Left ventricle myocardium inferior (tissue), 1 donor: ENCODE measurements around the gene DCTN4. TPM values are rescaled to one million over a fixed set of nuclear protein-coding genes. Genes with fewer than 3 reads are reported as not detected.

Experiments used
- DNase-seq: peaks from one replicate; pipeline ENCODE4 v3.0.0-alpha.2; 2020
- H3K27ac ChIP-seq: fragments of 200-600 bp; replicated peaks from 2 replicates; pipeline ENCODE4 v1.8.0; 2021
- H3K27me3 ChIP-seq: fragments of 200-600 bp; 2 replicates; pipeline ENCODE4 v1.8.0; 2021; ENCODE audit warnings: low read depth
- H3K36me3 ChIP-seq: fragments of 200-600 bp; 2 replicates; pipeline ENCODE4 v1.8.0; 2021
- H3K4me1 ChIP-seq: fragments of 200-600 bp; 2 replicates; pipeline ENCODE4 v1.8.0; 2021
- H3K4me3 ChIP-seq: fragments of 200-600 bp; 2 replicates; pipeline ENCODE4 v1.8.0; 2021; ENCODE audit warnings: mild to moderate bottlenecking, moderate library complexity
- H3K9me3 ChIP-seq: fragments of 200-600 bp; replicated peaks from 2 replicates; pipeline ENCODE4 v1.8.0; 2021
- CTCF ChIP-seq: fragments of 200-600 bp; IDR thresholded peaks from 2 replicates; pipeline ENCODE4 v1.8.0; 2021; ENCODE audit warnings: antibody characterized with exemption, mild to moderate bottlenecking, borderline replicate concordance
- intact Hi-C: fragments of 100-400 bp; cut with micrococcal nuclease; formaldehyde crosslinking; loops from one replicate; pipeline ENCODE4 v1.11.0; 2022
- total RNA-seq: library from RNA; stranded (reverse); fragmentation: NEBNext Ultra II Directional; extraction: Animal tissue kit (Norgen Biotek cat#: 25700); gene quantifications from one replicate; pipeline ENCODE4 v1.2.1, GENCODE V29; 2021
- donor health status: DM: no; HTN: yes; CAD: no; lungs with severe emphysema.

DCTN4 gene
- total RNA-seq, 1 donor from 2014 or later, result 43.1 TPM

- DNase-seq, result no peak
- H3K36me3 ChIP-seq, result peaks cover 84% of the 10 kb centered on the region
- H3K4me3 ChIP-seq, result no peak overlapping the region
- no peak overlapping the region for H3K27ac ChIP-seq
- H3K4me1 ChIP-seq, result peaks cover 6% of the 10 kb centered on the region
- intact Hi-C loops, result no loop called here
- H3K27me3 ChIP-seq, result no peaks in the 10 kb centered on the region
- TF ChIP-seq CTCF, result no peak
- peaks cover 13% of the 10 kb centered on the region for H3K9me3 ChIP-seq
Measured at GRCh38 chr5:150731669-150732242, 27.1 kb downstream of the DCTN4 start.

GRCh38 chr5:150729859-150730258 lies 29.0 kb downstream of the DCTN4 start:
- Histone ChIP-seq H3K36me3 (peaks cover 89% of the 10 kb centered on the region), H3K27ac (no peak overlapping the region), H3K9me3 (peaks cover 5% of the 10 kb centered on the region), H3K27me3 (no peaks in the 10 kb centered on the region), H3K4me3 (no peak overlapping the region), H3K4me1 (peaks cover 1% of the 10 kb centered on the region)
- TF ChIP-seq CTCF, result no peak
- intact Hi-C loops, result no loop called here
- DNase-seq, result no peak

- DNase-seq, result no peak
- H3K27me3 ChIP-seq, result no peaks in the 10 kb centered on the region
- no peak overlapping the region for H3K4me3 ChIP-seq
- H3K4me1 ChIP-seq, result no peaks in the 10 kb centered on the region
- peaks cover 90% of the 10 kb centered on the region for H3K36me3 ChIP-seq
- intact Hi-C loops, result no loop called here
- H3K9me3 ChIP-seq, result no peaks in the 10 kb centered on the region
- H3K27ac ChIP-seq, result no peak overlapping the region
- no peak for TF ChIP-seq CTCF
Measured at GRCh38 chr5:150723845-150724244, 35.0 kb downstream of the DCTN4 start.

DNA sequence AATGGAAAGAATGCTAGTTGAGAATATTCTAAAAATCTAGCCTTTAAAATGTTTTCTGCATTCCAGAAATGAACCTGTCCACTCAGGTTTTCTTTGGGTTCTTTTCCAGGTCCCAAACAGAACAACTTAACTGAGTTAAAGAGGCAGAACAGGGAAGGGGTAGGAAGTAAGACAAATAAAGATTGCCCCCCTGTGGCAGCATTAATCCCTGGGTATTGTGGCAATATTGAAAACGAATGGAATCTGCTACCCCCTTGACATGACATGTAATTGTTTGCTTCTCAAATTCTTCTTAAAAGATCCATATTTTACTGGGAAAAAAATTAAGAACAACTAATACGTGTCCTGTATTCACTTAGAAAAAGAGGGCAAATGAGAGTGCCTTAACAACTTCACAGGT lies 48.7 kb downstream of the DCTN4 start:
- H3K27ac ChIP-seq, result no peak overlapping the region
- TF ChIP-seq CTCF, result peak; percentile 54
- peaks cover 9% of the 10 kb centered on the region for H3K4me1 ChIP-seq
- no peak overlapping the region for H3K4me3 ChIP-seq
- DNase-seq, result no peak
- H3K36me3 ChIP-seq, result peaks cover 66% of the 10 kb centered on the region
- no peaks in the 10 kb centered on the region for H3K9me3 ChIP-seq
- no peaks in the 10 kb centered on the region for H3K27me3 ChIP-seq
- intact Hi-C loops, result no loop called here

- DNase-seq, result no peak
- Histone ChIP-seq H3K36me3 (peaks cover 33% of the 10 kb centered on the region), H3K4me1 (peaks cover 9% of the 10 kb centered on the region), H3K27ac (no peak overlapping the region), H3K27me3 (no peaks in the 10 kb centered on the region), H3K4me3 (no peak overlapping the region), H3K9me3 (no peaks in the 10 kb centered on the region)
- no peak for TF ChIP-seq CTCF
- intact Hi-C loops, result loop anchor here (10.0 kb wide), 1 partner anchor 142 kb away; no protein-coding TSS in a partner anchor
Measured at GRCh38 chr5:150706776-150707390, 51.9 kb downstream of the DCTN4 start.
